IMR-90 (cell line): Measurements from ENCODE around the gene CD28. TPM values are rescaled to one million over a fixed set of nuclear protein-coding genes. Genes with fewer than 3 reads are reported as not detected.

Experiments used
- ATAC-seq: fragments of 200-7000 bp; cut with Tn5 transposase; 2 replicates; pipeline ENCODE4 v1.9.1; 2020; ENCODE audit warnings: low read depth, mild to moderate bottlenecking, moderate library complexity
- BruUV-seq: library from RNA; stranded (reverse); fragments of 400-500 nt; replicated peaks from 2 replicates; lab custom pipeline; 2021; lab: Mats Ljungman, UMichigan
- CTCF ChIA-PET: fragments of 300-600 bp; formaldehyde crosslinking; extraction: SDS; loops from one replicate; lab custom pipeline; 2021; ENCODE audit warnings: antibody characterized with exemption; lab: Yijun Ruan, JAX
- POLR2A ChIA-PET: fragments of 300-600 bp; sonication (Branson Sonifier 250); formaldehyde crosslinking; loops from one replicate; lab custom pipeline; 2022; ENCODE audit warnings: antibody characterized with exemption; ENCODE audit not compliant: unreplicated experiment; lab: Charles Lee
- DNase-seq: peaks from one replicate; pipeline ENCODE4 v3.0.0; 2013
- H2AFZ ChIP-seq: replicated peaks from 2 replicates; pipeline ENCODE3; 2013; ENCODE audit warnings: low read length, mild to moderate bottlenecking; ENCODE audit not compliant: poor library complexity
- H2AK5ac ChIP-seq: 2 replicates; pipeline ENCODE4 v1.6.1; 2013; ENCODE audit warnings: low read depth, low read length, inconsistent platforms
- H2AK9ac ChIP-seq: replicated peaks from 2 replicates; pipeline ENCODE3; 2013; ENCODE audit warnings: mild to moderate bottlenecking, low read depth, low read length, moderate library complexity; ENCODE audit not compliant: poor library complexity
- H2BK120ac ChIP-seq: 2 replicates; pipeline ENCODE4 v1.6.1; 2013; ENCODE audit warnings: low read depth, low read length, inconsistent platforms
- H2BK15ac ChIP-seq: 3 replicates; pipeline ENCODE4 v1.6.1; 2013; ENCODE audit warnings: low read depth, low read length, inconsistent platforms
- H2BK20ac ChIP-seq: 2 replicates; pipeline ENCODE4 v1.6.1; 2013; ENCODE audit warnings: low read depth, mild to moderate bottlenecking, inconsistent platforms, low read length, moderate library complexity
- H2BK5ac ChIP-seq: 2 replicates; pipeline ENCODE4 v1.6.1; 2013; ENCODE audit warnings: mild to moderate bottlenecking, low read depth, low read length, inconsistent platforms; ENCODE audit not compliant: poor library complexity, severe bottlenecking
- H3K14ac ChIP-seq: replicated peaks from 2 replicates; pipeline ENCODE4 v1.6.1; 2013; ENCODE audit warnings: low read depth, low read length, inconsistent platforms
- H3K18ac ChIP-seq: 2 replicates; pipeline ENCODE4 v1.6.1; 2013; ENCODE audit warnings: low read depth, low read length, control low read depth
- H3K23ac ChIP-seq: 2 replicates; pipeline ENCODE4 v1.6.1; 2013; ENCODE audit warnings: low read depth, low read length, inconsistent platforms
- H3K27ac ChIP-seq: 2 replicates; pipeline ENCODE4 v1.5.1; 2013; ENCODE audit warnings: mild to moderate bottlenecking, control low read depth, low read length; ENCODE audit not compliant: insufficient read depth
- H3K27me3 ChIP-seq: 2 replicates; pipeline ENCODE4 v1.6.1; 2013; ENCODE audit warnings: low read length; ENCODE audit not compliant: control insufficient read depth, insufficient read depth
- H3K36me3 ChIP-seq: 2 replicates; pipeline ENCODE4 v1.6.1; 2013; ENCODE audit warnings: low read length, mixed read lengths; ENCODE audit not compliant: control insufficient read depth, insufficient read depth
- H3K4ac ChIP-seq: 2 replicates; pipeline ENCODE4 v1.6.1; 2013; ENCODE audit warnings: low read depth, low read length, inconsistent platforms
- H3K4me1 ChIP-seq: 2 replicates; pipeline ENCODE4 v1.6.1; 2013; ENCODE audit warnings: low read length, mixed read lengths; ENCODE audit not compliant: control insufficient read depth, insufficient read depth
- H3K4me2 ChIP-seq: 2 replicates; pipeline ENCODE4 v1.6.1; 2013; ENCODE audit warnings: low read depth, mild to moderate bottlenecking, control low read depth, low read length, moderate library complexity
- H3K4me3 ChIP-seq: 2 replicates; pipeline ENCODE4 v1.5.1; 2013; ENCODE audit warnings: low read depth, mild to moderate bottlenecking, control low read depth, low read length, moderate library complexity; ENCODE audit not compliant: insufficient read depth
- H3K56ac ChIP-seq: 2 replicates; pipeline ENCODE4 v1.6.1; 2013; ENCODE audit warnings: low read length, inconsistent platforms; ENCODE audit not compliant: insufficient read depth; ENCODE audit errors: extremely low read depth
- H3K79me1 ChIP-seq, 2 experiments: 2 replicates each; pipeline ENCODE4 v1.6.1; 2013; ENCODE audit warnings: low read length in 2 of 2, inconsistent platforms in 1 of 2, low read depth in 1 of 2
- H3K9ac ChIP-seq: 2 replicates; pipeline ENCODE4 v1.6.1; 2013; ENCODE audit warnings: low read depth, low read length, control low read depth
- H3K9me1 ChIP-seq: 2 replicates; pipeline ENCODE4 v1.6.1; 2013; ENCODE audit warnings: low read length, inconsistent platforms; ENCODE audit not compliant: insufficient read depth
- H3K9me3 ChIP-seq: 2 replicates; pipeline ENCODE4 v1.6.1; 2013; ENCODE audit warnings: low read length; ENCODE audit not compliant: control insufficient read depth, insufficient read depth
- H4K20me1 ChIP-seq: 2 replicates; pipeline ENCODE4 v1.6.1; 2013; ENCODE audit warnings: low read length, inconsistent platforms; ENCODE audit not compliant: insufficient read depth
- H4K5ac ChIP-seq: 2 replicates; pipeline ENCODE4 v1.6.1; 2013; ENCODE audit warnings: mild to moderate bottlenecking, low read depth, low read length, control low read depth
- H4K8ac ChIP-seq, 2 experiments: 2 replicates each; pipeline ENCODE4 v1.6.1; 2013; ENCODE audit warnings: low read depth in 2 of 2, low read length in 2 of 2, control low read depth in 1 of 2, inconsistent platforms in 1 of 2
- H4K91ac ChIP-seq: 2 replicates; pipeline ENCODE4 v1.6.1; 2013; ENCODE audit warnings: low read depth, low read length, inconsistent platforms; ENCODE audit not compliant: insufficient read depth
- FOS ChIP-seq: fragments of 150-350 bp; IDR thresholded peaks from 2 replicates; pipeline ENCODE4 v1.6.1; 2016; ENCODE audit warnings: low read depth, low read length
- WGBS, 2 experiments: methylation state at CpG; one replicate each; pipeline versions ENCODE4 v1.1.5 to v1.1.7; 2013; ENCODE audit warnings: missing lambda C conversion rate in 2 of 2; ENCODE audit not compliant: insufficient read length in 1 of 2; ENCODE audit errors: extremely low coverage in 2 of 2; 5-methylcytosine and 5-hydroxymethylcytosine counted together
- dilution Hi-C: fragments of 300-500 bp; cut with HindIII; formaldehyde crosslinking; loops from one replicate; pipeline ENCODE4 v1.14.3; 2018; ENCODE audit warnings: low sequenced_read_pairs; ENCODE audit not compliant: unreplicated experiment
- in situ Hi-C: fragments of 300-500 bp; cut with MboI; formaldehyde crosslinking; loops from 3 replicates; pipeline ENCODE4 v1.14.3; 2019; ENCODE audit warnings: low sequenced_read_pairs, inconsistent platforms, mixed read lengths
- intact Hi-C: fragments of 100-400 bp; cut with micrococcal nuclease; formaldehyde crosslinking; loops from 2 replicates; pipeline ENCODE4 v1.10.0; 2022
- polyA plus RNA-seq, 3 experiments: library from polyadenylated mRNA; depleted of rRNA; stranded (reverse); fragments of >200 nt; gene quantifications; 2 replicates each; pipeline ENCODE4 v1.2.3, GENCODE V29; 2012; ENCODE audit warnings: low replicate concordance in 1 of 3
- total RNA-seq: library from RNA; depleted of rRNA; stranded (reverse); fragments of >200 nt; gene quantifications from 2 replicates; pipeline ENCODE4 v1.2.3, GENCODE V29; 2012
- TF ChIP-seq, protein P1 (sequence below): fragments of 150-350 bp; IDR thresholded peaks from 2 replicates; pipeline ENCODE4 v1.6.1; 2016; ENCODE audit warnings: low read depth, mild to moderate bottlenecking, low read length, moderate library complexity, borderline replicate concordance

The CD28 gene
- total and polyA plus RNA-seq, 2 of the 4 experiments (the other 2 are of a cell fraction): not detected

DNA sequence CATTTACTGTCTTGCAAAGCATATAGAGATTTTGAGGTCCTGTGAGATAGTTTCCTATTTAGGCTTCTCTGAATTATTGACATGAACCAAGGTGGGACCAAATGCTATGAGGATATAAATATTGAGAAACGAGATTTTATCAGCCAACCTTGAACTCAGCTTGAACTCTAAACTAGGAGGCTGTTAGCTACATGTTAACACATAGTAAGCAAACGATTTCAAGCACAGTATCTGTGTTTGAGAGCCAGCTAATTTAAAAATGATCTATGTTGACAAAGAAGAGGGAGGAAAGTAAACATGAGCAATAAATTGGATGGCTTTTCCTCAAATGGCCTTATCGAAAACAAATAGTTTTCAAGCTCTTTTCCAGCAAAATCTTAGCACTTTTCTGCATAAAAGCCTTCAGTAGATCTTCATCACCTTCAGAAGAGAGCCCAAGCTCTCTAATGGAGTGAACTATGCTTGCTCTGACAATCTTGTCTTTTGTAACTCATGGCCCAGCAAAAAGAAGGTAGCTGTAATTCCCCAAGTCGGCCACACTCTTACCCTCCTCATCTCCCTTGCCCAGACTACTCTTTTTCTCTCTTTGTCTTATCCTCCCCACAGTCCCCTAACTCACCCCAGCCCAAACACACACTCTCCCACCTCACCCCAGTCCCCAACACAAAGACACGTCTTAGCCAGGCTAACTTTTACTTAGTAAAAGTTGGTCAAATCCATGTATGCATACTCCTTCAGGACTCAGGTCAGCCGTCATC is 14.7 kb downstream of the CD28 start:
- POLR2A ChIA-PET: no interaction called here
- no peak overlapping the region for H2BK120ac ChIP-seq
- H4K5ac ChIP-seq: no peak overlapping the region
- no peak overlapping the region for H3K4me3 ChIP-seq
- H3K23ac ChIP-seq: no peak overlapping the region
- BruUV-seq: no TSS peak
- WGBS, 2 experiments: 75% methylated on average over 1 of the region's 6 CpGs; no CpG with 5 or more reads in 1 of the 2 experiments
- H3K36me3 ChIP-seq: no peaks in the 10 kb centered on the region
- CTCF ChIA-PET: interaction anchor here (1.2 kb wide), 1 partner anchor 9 kb away, joined by 4 read pairs; no protein-coding TSS in a partner anchor
- no peak overlapping the region for H3K18ac ChIP-seq
- no peak overlapping the region for H2BK15ac ChIP-seq
- no peaks in the 10 kb centered on the region for H3K9me3 ChIP-seq
- no peak overlapping the region for H4K8ac ChIP-seq
- intact Hi-C loops (no loop called here), in situ Hi-C loops (no loop called here), dilution Hi-C loops (no loop called here)
- H3K14ac ChIP-seq: no peak overlapping the region
- no peak for TF ChIP-seq FOS
- TF ChIP-seq, protein P1, sequence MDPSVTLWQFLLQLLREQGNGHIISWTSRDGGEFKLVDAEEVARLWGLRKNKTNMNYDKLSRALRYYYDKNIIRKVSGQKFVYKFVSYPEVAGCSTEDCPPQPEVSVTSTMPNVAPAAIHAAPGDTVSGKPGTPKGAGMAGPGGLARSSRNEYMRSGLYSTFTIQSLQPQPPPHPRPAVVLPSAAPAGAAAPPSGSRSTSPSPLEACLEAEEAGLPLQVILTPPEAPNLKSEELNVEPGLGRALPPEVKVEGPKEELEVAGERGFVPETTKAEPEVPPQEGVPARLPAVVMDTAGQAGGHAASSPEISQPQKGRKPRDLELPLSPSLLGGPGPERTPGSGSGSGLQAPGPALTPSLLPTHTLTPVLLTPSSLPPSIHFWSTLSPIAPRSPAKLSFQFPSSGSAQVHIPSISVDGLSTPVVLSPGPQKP: no peak
- no peak overlapping the region for H2AK9ac ChIP-seq
- no peak overlapping the region for H3K9ac ChIP-seq
- H2AK5ac ChIP-seq: no peak overlapping the region
- no peak overlapping the region for H4K91ac ChIP-seq
- no peak overlapping the region for H3K56ac ChIP-seq
- no peak overlapping the region for H2BK20ac ChIP-seq
- H2BK5ac ChIP-seq: no peak overlapping the region
- no peak overlapping the region for H2AFZ ChIP-seq
- DNase-seq: no peak
- no peak overlapping the region for H3K4me2 ChIP-seq
- H3K79me1 ChIP-seq: no peaks in the 10 kb centered on the region
- H4K20me1 ChIP-seq: no peaks in the 10 kb centered on the region
- no peak overlapping the region for H3K27ac ChIP-seq
- no peaks in the 10 kb centered on the region for H3K9me1 ChIP-seq
- H3K27me3 ChIP-seq: no peaks in the 10 kb centered on the region; the same call in 1 of the 2 replicates
- peaks cover 2% of the 10 kb centered on the region; the same call in 1 of the 2 replicates for H3K4me1 ChIP-seq
- ATAC-seq: no peak
- H3K4ac ChIP-seq: no peak overlapping the region
